ENCODE data around the gene OPN1MW.

DNA sequence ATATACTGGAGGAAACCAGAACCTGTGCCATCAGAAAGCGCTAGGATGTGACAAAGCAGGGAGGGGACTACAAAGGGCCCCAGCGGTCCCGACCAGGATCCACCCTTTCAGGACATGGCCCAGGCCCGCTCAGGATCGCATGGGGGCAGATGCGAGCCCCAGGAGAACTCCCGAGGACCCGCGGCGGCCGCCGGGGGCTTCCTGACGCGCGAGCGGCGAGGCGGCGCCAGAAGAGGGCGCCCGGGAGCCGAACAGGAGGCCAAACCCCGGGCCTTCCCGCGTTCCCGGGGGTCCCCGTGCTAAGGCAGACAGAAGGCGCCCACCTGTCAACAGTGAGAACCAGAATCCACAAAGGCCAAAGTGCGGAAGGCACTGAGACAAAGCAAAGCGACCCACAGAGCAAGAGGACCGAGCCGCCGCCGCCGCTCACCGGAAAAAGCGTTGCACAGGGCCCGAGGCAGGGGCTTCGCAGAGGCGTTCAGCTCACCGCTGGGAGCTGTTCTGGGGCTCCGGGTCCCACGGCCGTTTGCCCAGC, 45.7 kb upstream of the OPN1MW start:
- no peak for TF ChIP-seq POLR2AphosphoS5 (IDR thresholded peaks at IDR 0.05)
- TF ChIP-seq, protein P1, sequence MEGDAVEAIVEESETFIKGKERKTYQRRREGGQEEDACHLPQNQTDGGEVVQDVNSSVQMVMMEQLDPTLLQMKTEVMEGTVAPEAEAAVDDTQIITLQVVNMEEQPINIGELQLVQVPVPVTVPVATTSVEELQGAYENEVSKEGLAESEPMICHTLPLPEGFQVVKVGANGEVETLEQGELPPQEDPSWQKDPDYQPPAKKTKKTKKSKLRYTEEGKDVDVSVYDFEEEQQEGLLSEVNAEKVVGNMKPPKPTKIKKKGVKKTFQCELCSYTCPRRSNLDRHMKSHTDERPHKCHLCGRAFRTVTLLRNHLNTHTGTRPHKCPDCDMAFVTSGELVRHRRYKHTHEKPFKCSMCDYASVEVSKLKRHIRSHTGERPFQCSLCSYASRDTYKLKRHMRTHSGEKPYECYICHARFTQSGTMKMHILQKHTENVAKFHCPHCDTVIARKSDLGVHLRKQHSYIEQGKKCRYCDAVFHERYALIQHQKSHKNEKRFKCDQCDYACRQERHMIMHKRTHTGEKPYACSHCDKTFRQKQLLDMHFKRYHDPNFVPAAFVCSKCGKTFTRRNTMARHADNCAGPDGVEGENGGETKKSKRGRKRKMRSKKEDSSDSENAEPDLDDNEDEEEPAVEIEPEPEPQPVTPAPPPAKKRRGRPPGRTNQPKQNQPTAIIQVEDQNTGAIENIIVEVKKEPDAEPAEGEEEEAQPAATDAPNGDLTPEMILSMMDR (IDR thresholded peaks at IDR 0.05) = peak; percentile 43 to 65 (median 51)
- TF ChIP-seq POLR2A (IDR thresholded peaks at IDR 0.05) = no peak
